Activated naive CD4-positive, alpha-beta T cell treated with Interleukin-2 at 50 U/mL for 16 hours (primary cell): Measurements from ENCODE around the gene DDX39A.
A peak's percentile ranks its signal among the peaks of the same experiment; 100 is the strongest.
"Not testable (repeated sequence)": the region's sequence is repeated elsewhere in the genome, so short reads cannot be mapped to it uniquely, and the experiment has no call there.

ENCODE experiments used
- DNase-seq: peaks from one replicate; pipeline ENCODE4 v3.0.0-alpha.2; 2020

The DDX39A gene

DNA sequence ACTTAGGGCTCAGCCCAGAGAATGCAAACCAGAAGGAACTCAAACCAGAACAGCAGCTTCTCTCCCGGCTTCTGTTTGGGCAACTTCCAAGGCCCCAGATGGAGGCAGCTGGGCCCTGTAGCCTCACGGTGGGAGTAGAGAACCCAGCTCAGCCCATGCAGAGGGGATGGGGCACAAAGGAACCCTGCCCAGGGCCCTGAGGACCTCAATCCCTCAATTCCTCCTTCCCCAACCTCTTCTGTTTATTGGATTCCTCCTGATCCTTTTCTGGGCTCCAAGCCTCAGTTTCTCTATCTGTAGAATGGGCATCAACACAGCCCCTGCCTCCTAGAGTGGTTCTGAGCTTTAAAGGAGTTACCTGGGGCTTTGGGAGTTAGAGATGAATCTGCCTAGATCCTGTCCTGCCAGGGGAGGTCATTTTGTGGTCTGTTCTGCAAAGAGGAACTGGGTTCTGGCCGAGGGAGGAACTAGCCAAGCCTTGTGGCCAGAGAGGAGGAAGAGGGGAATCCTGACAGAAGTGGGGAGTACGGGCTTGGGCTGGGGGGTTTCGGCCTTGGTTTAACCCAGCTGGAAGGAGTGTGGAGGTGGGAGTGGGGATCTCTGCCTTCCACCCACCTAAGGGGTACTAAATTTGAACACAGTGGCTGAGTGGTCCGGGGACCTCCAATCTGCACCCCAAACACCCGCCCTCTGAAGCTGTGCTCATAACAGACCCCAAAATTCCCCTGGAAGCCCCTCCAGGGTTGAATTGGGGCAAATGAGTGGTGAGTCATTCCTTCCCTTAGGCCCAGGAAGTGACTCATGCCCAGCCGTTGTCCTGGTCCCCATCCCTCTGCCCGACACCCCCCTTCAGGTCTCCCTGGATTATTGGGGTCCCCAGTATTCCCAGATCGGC, 35.2 kb downstream of the DDX39A start:
- DNase-seq, result peak; percentile 66

DNA sequence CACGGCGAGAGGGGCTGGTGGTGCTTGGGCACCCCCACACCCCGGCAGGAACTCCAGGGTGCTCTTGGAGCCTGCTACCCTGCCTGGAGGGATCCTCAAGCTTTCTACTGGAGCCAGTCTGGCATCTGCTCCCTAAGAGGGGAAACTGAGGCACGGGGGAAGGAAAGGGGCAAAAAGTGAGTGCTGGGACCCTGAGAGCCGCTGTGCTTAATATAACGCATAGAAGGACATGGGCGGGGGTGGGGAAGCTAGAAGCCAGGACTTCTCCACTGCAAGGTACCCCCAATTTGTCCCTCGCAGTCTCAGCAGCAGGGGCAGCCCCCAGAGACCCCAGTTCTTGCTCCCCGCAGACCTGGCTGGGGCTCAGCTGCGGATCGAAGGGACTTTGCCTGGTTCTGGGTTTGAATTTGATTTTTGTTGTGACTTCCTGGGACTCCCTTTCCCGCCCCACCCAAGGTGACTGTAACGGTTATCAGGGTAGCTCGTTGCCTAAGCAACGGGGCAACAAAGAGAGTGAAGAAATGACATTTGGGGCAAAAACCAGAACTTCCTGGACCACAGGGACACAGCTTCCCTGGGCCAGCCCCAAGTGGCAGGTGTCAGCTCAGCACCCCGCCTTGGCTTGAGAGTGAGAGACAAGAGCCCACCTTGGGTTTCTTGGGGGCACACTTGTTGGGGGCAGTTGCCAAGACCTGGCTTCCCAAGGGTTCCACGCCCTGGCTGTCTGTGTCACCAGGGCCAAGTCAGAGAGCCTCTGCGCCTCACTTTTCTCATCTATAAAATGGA, 37.3 kb downstream of the DDX39A start:
- DNase-seq, result peak; percentile 72

DNA sequence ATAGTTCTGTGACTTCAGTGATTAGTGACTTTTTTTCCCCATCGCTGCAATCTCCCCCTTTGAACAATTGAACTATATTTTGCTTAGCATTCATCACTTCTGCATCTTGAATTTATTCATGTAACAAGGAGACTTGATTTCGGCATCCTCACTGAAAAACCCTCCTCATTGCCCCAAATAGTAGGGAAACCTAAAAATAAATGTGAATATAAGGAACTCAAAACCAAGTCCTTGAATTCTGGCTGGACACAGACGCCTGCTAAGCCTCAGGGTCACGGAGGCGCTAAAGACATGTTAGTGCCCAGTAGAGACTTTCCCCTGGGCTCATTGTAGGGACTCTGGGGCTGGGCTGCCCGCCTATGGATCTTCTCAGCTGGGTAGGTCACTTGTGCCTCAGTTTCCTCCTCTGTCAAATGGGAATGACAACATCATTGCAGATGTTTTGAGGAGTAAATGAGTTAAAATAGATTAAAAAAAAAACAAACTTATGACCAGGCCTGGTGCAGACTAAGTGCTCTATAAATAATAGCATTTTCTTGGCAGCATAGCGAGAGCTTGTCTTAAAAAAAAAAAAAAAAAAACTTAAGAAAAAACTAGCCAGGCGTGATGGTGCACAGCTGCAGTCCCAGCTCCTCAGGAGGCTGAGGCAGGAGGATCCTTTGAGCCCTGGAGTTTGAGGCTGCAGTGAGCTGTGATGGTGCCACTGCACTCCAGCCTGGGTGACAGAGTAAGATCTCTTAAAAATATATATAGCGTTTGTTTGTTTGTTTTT, 39.7 kb downstream of the DDX39A start:
- DNase-seq, result no peak

DNA sequence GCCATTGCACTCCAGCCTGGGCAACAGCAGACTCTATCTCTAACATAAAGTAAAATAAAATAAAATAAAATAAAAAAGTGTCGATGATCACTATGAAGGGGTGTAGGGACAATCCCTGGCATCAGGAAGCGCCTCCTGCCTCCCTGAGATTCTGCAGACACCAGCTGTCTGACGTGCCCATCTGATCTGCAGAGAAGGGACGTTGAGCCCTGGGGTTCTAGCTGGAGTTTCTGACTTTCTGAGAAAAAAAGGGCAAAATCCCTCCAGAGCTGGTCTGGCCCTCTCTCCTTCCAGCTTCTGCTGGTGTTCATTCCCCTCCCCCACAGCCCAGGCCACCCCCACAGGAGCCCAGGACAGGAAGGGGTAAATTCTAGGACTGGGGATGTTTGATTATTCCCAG, 40.3 kb downstream of the DDX39A start:
- no peak for DNase-seq

DNA sequence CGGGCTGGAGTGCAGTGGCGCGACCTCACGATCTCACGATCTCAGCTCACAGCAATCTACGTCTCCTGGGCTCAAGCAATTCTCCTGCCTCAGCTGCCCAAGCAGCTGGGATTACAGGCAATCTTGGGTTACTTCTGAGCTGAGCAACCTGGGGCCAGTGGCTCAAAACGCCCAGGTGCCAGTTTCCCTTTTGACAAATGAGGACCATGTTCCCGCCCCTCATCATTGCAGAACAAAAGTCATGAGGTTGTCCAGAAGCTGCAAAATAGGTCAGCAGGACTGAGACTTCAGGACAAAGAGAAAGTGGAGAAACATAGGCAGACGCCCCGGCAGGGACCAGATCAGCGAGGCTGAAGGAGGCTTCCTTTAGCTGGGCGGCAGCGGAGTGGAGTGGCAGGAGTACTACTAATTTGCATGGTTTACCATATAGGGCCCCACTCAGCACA, 41.2 kb downstream of the DDX39A start:
- no peak for DNase-seq

DNA sequence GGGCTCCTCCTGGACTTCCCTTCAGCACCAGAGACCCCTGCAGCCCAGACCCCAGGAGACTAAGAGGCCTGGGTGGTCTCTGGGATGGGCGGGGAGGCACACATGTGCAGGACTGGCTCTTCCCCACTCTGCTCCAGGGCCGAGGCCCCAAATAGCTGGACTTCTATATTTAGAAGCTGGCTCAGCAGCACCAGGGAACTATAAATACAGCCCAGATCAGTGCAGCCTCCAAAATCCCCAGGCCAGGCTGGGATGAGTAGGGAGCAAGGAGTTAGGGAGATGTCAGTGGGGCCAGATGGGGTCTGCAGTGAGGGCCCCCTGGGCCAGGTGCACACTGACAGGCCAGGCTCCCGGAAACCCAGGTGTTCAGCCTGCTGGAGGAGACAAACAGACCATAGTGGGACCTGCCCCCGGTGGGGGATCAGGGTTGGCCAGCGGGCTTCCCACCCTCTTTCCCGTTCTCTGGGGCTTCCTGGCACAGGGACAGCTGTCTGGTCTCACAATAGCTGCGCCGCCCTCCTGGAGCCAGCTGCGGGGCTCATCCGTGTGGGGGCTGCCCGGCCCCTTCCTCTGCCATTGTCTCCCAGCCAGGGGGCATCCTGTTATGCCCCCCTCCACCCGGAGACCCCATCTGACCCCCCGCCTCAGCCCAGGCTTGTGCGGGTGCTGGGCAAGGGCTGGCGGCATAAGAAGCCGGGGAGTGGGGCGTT, 43.4 kb downstream of the DDX39A start:
- DNase-seq, result no peak

DNA sequence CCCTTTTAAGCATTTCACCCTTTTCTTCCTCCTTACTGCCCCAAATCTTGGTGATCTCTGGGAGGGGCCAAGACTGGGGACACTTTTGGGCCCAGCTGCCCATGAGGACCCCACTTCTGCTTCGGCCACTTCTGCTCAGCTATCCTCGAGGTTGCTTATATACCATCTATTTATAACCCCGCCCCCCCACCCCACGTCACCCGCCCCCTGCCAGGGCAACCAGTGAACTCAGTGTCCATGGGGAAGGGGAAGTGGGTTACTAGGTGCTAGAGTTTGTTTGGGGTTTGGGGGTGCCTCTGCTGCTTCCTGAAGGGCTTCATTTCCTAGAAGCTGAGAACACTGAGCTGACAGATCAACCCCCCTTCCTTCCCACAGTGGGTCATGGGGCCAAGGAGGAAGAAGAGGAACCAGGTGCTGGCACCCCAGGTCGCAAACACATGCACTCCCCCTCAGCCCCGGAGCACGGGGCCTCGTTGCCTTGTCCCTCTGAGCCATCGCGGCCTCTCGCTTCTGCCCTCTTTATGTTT, 44.0 kb downstream of the DDX39A start:
- peak; percentile 61 for DNase-seq

DNA sequence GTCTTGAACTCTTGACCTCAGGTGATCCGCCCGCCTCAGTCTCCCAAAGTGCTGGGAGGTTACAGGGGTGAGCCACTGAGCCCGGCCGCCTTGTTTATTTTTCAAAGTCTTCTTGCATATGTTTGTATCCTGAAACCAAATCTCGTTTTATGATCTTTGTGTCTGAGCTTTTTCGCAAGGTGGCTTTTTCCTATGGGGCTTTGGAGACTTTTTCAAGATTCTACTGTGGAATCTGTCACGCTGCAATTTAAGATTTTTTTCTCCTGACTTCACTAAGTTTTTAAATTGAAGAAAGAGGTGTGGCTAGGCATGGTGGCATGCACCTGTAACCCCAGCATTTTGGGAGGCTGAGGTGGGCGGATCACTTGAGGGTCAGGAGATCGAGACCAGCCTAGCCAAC, 44.8 kb downstream of the DDX39A start:
- DNase-seq, result not testable (repeated sequence)

DNA sequence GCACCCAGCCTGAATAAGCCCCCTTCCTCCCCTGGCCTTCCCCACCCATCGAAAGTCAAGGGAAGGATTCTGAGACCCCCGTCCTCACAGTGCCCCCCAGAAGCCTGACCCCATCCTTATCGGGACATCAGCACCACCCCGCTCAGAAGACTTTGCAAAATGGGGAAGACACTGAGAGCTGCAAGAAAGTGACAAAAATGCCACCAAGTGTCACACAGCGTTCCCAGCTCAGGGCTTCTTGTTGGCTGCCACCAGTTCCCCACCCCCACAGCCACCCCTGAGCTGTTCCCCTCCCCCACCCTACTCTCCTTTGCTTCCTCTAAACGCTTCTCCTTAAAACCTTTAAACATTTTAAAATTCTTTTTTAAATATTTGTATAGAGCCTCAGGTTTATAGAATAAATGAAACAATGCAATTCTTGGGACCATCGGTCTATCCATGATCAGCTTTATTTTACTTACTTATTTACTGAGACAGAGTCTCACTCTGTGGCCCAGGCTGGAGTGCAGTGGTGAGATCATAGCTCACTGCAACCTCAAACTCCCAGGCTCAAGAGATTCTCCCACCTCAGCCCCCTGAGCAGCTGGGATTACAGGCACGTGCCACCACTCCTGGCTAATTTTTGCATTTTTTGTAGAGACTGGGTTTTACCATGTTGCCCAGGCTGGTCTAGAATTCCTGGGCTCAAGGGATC, 46.6 kb downstream of the DDX39A start:
- not testable (repeated sequence) for DNase-seq

DNA sequence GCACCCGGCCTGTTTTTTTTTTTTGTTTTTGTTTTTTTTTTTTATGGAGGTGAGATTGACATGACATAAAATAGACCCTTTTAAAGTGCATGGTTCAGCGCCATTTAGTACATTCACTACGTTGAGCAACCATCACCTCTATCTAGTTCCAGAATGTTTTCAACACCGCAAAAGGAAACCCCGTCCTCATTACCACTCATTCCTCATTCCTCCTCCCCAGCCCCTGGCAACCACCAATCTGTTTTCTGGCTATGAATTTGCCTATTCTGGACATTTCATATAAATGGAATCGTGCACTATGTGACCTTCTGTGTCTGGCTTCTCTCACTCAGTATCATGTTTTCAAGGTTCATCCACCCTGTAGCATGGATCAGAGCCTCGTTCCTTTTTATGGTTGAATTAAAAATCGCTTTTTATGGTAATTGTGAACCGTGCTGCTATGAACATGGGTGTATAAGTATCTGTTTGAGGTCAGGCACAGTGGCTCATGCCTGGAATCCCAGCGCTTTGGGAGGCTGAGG, 47.8 kb downstream of the DDX39A start:
- no peak for DNase-seq

DNA sequence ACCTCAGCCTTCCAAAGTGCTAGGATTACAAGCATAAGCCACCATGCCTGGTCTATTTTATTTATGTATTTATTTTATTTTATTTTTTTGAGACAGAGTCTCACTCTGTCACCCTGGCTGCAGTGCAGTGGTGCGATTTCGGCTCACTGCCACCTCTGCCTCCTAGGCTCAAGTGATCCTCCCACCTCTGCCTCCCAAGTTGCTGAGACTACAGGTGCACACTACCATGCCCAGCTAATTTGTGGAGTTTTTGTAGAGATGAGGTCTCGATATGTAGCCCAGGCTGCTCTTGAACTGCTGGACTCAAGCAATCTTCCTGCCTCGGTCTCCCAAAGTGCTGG, 48.2 kb downstream of the DDX39A start:
- no peak for DNase-seq

DNA sequence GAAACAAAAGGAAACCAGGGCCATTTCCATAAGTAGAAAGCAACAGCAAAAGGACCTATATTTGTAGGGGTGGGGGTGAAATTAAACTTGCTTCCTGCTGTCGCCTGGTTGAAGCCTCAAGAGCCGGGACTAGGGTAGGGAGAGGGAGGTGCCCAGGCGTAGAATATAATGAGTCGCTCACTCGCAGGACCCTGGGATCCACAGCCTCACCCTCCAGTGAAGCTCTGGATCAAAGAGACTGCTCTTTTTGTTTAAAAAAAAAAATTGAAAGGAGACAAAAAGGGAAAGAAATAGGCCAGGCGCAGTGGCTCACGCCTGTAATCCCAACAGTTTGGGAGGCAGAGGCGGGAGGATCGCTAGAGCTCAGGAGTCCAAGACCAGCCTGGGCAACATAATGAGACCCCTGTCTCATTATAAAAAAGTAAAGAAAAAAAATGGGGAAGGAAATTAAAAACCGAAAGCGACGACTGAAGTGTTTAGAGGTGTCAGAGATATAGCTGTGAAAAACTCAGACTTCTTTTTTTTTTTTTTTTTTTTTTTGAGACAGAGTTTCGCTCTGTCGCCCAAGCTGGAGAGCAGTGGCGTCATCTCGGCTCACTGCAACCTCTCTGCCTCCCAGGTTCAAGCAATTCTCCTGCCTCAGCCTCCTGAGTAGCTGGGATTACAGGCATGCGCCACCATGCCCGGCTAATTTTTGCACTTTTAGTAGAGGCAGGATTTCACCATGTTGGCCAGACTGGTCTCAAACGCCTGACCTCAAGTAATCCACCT, 48.8 kb downstream of the DDX39A start:
- peak; percentile 62 for DNase-seq

DNA sequence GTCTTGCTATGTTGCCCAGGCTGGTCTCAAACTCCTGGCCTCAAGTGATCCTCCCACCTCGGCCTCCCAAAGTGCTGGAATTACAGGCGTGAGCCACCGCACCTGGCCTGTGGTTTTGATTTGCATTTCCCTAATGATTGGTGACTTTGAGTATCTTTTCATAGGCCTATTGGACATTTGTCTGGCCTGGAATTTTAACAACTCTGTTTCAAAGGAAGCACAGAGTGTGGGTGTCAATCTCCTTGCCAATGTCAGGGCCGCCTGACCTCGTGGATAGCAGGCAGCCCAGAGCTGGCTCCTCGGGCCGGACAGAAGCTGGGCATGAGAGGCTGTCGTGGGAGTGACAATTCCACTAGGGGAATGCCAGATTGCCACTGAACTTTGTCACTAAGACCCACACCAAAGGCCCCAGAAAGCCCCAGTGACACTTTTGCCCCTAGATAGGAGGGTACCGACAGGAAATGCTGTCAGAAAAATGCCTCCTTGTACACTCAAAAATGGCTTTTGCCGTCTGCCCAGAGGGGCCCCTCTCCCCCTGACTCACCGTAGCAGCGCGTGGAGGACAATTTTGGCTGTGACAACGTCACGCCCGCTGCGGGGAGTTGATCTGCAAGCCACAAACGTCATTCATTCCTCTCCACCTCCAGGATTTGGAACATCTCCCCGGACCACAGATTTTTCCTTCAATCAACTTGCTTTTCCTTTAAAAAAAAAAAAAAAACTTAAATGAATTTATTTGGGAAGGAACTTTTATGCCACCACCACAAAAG, 49.6 kb downstream of the DDX39A start:
- DNase-seq, result peak; percentile 91

DNA sequence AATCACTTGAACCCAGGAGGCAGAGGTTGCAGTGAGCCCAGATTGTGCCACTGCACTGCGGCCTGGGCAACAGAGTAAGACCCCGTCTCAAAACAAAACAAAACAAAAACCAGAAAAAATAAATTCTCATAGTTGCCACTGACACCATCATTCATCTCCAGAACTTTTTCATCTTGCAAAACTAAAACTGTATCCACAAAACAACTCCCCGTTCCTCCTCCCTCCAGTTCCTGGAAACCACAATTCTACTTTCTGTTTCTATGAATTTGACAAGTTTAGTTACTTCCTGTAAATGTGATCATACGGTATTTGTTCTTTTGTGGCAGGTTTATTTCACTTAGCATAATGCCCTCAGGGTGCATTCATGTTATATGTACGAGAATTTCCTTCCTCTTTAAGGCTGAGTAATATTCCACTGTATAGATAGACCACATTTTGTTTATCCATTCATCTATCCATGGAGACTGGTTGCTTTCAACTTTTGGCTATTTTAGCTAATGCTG, 51.1 kb downstream of the DDX39A start:
- DNase-seq, result no peak

DNA sequence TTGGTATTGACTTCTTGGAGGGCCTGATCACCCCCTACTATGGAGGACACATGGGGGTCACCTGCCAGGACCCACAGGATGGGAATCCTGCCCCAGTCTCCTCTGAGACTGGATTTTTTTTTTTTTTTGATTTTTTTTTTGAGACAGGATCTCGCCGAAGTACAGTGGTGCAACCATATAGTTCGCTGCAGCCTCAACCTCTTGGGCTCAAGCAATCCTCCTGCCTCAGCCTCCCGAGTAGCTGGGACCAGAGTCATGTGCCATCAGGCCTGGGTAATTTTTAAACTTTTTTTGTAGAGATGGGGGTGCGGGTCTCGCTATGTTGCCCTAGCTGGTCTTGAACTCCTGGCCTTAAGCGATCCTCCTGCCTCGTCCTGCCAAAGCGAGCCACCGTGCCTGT, 52.1 kb downstream of the DDX39A start:
- no peak for DNase-seq

DNA sequence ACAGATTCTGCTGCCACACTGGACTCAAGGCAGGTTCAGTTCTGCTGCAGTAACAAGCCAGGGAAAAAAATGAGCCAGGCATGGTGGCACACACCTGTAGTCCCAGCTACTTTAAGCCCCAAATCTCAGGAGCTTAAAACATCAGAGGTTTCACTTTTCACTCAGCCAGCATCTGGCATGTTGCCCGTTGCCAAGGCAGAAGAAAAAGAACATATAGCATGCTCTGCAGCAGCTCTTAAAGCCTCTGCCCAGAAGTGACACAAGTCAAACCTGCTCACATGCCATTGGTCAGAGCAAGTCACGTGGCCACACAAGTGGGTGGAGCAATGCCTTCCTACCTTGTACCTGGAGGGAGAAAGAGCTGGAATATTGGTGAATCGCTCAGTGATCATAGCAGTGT, 52.6 kb downstream of the DDX39A start:
- peak; percentile 87 for DNase-seq

DNA sequence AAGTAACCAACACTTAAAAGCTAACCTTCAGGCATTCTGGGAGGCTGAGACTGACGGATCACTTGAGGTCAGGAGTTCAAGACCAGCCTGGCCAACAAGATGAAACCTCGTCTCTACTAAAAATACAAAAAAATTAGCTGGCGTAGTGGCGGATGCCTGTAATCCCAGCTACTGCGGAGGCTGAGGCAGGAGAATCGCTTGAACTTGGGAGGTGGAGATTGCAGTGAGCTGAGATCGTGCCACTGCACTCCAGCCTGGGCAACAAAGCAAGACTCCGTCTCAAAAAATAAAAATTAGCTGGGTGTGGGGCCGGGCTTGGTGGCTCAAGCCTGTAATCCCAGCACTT, 55.1 kb downstream of the DDX39A start:
- DNase-seq, result not testable (repeated sequence)

DNA sequence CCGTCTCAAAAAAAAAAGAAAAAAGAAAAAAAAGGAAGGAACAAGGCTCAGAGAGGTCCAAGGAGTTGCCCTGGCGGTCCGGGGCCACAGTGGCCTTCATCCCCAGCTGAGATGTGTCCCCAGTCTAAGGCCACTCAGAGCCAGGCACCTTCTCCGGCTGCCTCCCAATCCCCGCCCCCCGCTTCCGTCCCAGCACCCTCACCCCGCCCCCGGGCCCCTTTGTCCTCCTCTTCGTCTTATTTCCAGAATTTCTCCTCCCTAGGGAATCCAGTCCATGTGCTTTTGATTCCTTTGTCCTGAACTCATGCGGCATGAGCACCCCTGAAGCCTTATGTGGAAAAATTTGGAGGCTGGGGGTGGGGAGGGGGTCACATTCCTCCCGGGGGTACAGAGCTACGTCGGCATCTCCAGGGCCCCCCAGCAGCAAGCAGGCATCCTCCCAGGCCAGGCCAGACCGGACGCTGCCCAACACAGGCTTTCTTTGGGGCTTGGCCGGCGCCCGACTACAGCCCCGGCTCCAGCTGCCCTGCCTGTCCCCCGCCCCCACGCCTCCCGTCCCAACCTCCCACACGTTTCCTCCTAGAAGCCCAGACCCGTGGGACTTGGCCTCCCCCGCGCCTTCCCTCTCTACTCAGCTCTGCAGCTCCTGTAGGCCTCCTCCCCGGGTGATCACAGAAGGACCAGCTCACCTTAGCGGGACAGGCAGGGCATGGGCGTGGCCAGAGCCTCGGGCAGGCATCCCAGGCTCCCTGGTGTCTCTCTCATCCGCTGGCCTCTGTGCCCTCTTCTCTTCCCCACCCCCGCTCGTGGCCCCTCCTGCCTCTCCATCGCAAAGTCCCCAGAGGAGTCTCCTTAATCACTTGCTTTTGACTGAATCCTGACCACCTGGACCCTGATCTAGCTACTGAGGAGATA, 55.7 kb downstream of the DDX39A start:
- peak; percentile 63 for DNase-seq

DNA sequence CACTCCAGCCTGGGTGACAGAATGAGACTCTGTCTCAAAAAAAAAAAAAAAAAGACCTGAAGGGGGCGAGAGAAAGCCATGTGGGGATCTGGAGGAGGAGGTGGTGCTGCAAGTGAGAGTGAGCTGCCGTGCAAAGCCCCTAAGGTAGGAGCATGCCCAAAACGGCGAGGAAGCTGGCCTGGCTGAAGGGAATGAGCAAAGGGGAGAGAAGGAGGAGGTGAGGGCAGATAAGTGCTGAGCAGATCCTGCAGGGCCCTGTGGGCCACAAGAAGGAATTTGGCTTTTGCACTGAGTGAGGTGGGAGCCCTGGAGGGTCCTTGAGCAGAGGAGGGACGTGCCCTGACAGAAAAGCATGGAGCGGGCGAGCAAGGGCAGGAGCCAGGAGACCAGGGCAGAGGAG, 57.3 kb downstream of the DDX39A start:
- peak; percentile 51 for DNase-seq
